Progenitor cell of endocrine pancreas (in vitro differentiated cells): ENCODE measurements around the gene AK1. TPM values are rescaled to one million over a fixed set of nuclear protein-coding genes. Genes with fewer than 3 reads are reported as not detected.
A peak's percentile ranks its signal among the peaks of the same experiment; 100 is the strongest.

Experiments used
- DNase-seq: peaks from one replicate; pipeline ENCODE4 v3.0.0; 2021; ENCODE audit warnings: low spot score; ENCODE audit not compliant: unreplicated experiment
- H3K27ac Mint-ChIP-seq: 2 replicates; pipeline ENCODE4 v1.8.0; 2021; ENCODE audit warnings: mild to moderate bottlenecking, moderate library complexity, mixed read lengths
- H3K27me3 Mint-ChIP-seq: 2 replicates; pipeline ENCODE4 v1.8.0; 2021; ENCODE audit warnings: mixed read lengths
- H3K36me3 Mint-ChIP-seq: 2 replicates; pipeline ENCODE4 v1.8.0; 2022; ENCODE audit warnings: mixed read lengths; ENCODE audit not compliant: insufficient read depth
- H3K4me1 Mint-ChIP-seq: 2 replicates; pipeline ENCODE4 v1.8.0; 2021; ENCODE audit warnings: low read depth, mixed read lengths
- H3K4me3 Mint-ChIP-seq: 2 replicates; pipeline ENCODE4 v1.8.0; 2021; ENCODE audit warnings: low read depth, mild to moderate bottlenecking, moderate library complexity, mixed read lengths
- H3K9me3 Mint-ChIP-seq: 2 replicates; pipeline ENCODE4 v1.8.0; 2021; ENCODE audit warnings: low read depth, mixed read lengths
- total RNA-seq: library from RNA; stranded (reverse); gene quantifications from 2 replicates; pipeline ENCODE4 v1.2.1, GENCODE V29; 2021
- TF ChIP-seq, protein P1 (sequence below): fragments of 200-600 bp; sonication (generic); IDR thresholded peaks from one replicate; pipeline ENCODE4 v1.5.0; 2021; ENCODE audit warnings: antibody characterized with exemption, mild to moderate bottlenecking; ENCODE audit not compliant: unreplicated experiment

The AK1 gene
- total RNA-seq, 1 donor from 2014 or later, result 46.2 TPM

DNA sequence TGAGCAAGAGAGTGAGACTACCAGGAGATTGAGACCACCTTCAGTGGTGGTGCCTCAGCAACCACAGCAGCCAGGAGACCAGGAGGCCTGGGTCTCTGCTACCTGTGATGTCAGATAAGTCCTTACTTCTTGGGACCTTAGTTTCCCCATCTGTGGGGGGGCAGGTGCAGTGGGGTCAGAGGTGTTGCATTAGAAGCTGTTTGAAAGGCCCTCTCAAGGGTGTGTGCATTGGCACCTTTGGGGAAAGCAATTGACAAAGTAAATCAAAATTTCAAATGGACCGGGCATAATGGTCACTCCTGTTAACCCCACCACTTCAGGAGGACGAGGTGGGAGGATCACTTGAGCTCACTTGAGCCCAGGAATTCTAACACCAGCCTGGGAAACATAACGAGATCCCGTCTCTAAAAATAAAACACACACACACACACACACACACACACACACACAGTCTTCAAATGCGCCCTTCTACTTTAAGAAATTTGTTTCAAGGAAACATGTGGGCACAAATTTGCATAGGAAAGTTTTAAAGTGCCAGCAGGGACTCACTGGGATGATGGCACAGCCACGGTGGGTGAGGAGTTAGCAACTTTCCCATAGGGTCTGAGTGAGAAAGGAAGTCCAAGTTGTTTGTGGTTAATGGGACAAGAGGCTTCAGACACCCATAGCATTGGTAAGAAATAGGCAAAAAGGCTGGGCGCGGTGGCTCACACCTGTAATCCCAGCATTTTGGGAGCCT is 1.3 kb upstream of the AK1 start:
- no peak for DNase-seq
- TF ChIP-seq, protein P1, sequence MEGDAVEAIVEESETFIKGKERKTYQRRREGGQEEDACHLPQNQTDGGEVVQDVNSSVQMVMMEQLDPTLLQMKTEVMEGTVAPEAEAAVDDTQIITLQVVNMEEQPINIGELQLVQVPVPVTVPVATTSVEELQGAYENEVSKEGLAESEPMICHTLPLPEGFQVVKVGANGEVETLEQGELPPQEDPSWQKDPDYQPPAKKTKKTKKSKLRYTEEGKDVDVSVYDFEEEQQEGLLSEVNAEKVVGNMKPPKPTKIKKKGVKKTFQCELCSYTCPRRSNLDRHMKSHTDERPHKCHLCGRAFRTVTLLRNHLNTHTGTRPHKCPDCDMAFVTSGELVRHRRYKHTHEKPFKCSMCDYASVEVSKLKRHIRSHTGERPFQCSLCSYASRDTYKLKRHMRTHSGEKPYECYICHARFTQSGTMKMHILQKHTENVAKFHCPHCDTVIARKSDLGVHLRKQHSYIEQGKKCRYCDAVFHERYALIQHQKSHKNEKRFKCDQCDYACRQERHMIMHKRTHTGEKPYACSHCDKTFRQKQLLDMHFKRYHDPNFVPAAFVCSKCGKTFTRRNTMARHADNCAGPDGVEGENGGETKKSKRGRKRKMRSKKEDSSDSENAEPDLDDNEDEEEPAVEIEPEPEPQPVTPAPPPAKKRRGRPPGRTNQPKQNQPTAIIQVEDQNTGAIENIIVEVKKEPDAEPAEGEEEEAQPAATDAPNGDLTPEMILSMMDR, result no peak
- Mint-ChIP-seq H3K9me3 (no peaks in the 10 kb centered on the region), H3K4me3 (no peak overlapping the region), H3K4me1 (peaks cover 2% of the 10 kb centered on the region), H3K36me3 (no peaks in the 10 kb centered on the region), H3K27me3 (no peaks in the 10 kb centered on the region), H3K27ac (no peak overlapping the region)

DNA sequence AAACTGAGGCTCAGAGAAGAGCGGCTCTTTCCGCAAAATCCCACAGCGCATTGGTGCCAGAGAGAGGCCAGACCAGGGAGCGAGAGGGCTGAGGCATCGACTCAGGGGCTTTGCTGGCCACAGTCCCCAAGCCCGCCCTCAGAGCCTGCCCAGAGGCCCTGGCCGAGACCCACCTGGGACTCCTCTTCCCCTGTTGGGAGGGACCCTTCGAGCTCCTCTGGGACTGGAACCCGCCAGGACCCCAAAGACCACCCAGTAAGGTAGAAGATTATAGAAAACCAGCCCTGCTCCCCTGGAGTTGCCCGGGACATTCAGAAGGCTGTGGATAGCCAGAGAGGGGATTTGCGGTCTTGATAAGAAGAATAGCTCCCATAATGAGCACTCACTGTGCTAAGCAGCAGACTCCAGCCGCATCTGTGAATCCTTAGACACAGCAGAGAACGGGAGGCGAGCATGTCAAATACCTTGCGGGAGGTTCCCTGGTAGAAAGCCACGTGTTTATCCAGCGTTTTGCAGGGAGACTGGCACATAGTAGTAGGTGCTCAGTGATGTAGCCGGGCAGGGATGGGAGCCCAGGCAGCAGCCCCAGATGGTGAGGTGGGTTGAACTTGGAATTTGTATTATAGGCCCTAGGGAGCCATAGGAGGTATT is 651 bp upstream of the AK1 start:
- H3K27me3 Mint-ChIP-seq, result no peaks in the 10 kb centered on the region
- TF ChIP-seq, protein P1, result no peak
- H3K9me3 Mint-ChIP-seq, result no peaks in the 10 kb centered on the region
- peaks cover 2% of the 10 kb centered on the region for H3K4me1 Mint-ChIP-seq
- no peak for DNase-seq
- H3K27ac Mint-ChIP-seq, result no peak overlapping the region
- no peaks in the 10 kb centered on the region for H3K36me3 Mint-ChIP-seq
- peak overlapping the region; percentile 81 for H3K4me3 Mint-ChIP-seq

DNA sequence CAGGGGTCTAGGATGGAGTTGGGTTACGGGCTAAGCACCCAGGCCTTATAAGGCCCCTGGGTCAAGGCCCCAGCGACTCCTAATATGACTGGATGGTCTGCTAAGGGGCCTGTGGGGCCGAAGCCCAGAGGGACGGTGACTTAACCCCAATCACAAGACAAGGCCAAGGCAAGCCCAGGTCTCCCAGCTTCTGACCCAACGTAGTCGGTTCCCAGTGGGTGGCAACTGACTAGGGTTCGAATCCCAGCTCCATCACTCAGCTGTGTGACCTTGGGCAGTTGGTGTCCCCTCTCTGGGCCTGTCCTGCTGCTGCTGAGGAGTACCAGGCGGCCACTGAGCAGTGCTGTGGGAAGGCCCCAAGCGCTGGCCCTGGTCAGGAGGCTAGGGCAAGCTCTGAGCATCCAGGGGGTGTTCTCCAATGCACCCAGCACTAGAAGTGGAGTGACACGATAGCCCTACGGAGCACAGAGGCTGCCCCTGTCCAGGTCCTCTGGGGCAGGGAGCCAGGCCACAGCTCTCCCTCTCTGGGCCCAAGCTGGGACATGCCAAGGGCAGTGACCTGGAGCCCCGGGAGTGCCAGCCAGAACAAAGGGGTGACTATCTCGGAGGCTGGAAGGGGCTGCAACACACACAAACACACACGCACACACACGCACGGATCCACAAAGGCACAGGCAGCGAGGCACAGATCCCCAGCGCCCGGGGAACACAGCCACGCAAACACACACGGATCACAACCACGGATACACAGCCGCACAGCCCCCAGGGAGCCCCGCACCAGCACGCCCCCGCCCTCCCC is 512 bp downstream of the AK1 start:
- TF ChIP-seq, protein P1, result no peak
- no peak for DNase-seq
- H3K4me1 Mint-ChIP-seq, result peaks cover 2% of the 10 kb centered on the region

DNA sequence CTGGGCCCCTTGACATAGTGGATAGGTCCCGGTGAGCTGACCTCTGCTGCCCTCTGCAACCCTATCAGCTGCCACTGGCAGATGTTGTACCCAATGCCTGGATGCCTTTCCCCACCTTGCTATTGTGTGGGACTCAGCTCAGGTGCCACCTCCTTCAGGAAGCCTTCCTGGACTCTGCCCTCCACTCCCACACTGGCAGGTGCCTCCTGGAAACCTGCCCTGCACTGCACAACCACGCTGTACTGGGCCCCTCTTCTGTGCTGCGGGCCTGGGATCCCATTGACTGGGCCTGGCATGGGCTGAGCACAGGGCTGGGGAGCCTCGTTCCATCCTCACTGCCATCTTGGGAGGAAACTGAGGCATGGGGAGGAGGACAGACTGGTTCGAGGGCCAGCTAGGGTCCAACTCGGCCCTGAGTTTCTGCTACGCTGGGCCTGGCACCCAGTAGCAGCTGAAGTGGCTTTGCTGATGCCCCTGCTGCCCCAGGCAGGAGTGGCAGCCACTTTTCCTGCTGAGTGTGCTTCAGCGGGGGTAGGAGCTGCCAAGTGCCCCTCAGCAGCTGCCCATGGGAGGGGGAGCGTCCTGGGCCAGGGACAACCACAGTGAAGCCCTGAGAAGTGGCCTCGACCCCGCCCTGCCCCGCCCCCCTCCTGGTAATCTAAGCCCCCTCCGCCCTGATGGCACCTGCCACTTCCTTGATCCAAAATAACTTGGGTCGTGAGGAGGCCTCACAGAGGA is 1.3 kb downstream of the AK1 start:
- H3K27ac Mint-ChIP-seq, result no peak overlapping the region
- H3K36me3 Mint-ChIP-seq, result peaks cover 4% of the 10 kb centered on the region
- TF ChIP-seq, protein P1, result no peak
- no peaks in the 10 kb centered on the region for H3K27me3 Mint-ChIP-seq
- peaks cover 2% of the 10 kb centered on the region for H3K4me1 Mint-ChIP-seq
- H3K4me3 Mint-ChIP-seq, result no peak overlapping the region
- no peak for DNase-seq
- no peaks in the 10 kb centered on the region for H3K9me3 Mint-ChIP-seq

More for the DNA sequence above, 512 bp downstream of the AK1 start:
- peaks cover 2% of the 10 kb centered on the region for H3K36me3 Mint-ChIP-seq
- H3K27ac Mint-ChIP-seq, result peak overlapping the region; percentile 90
- H3K4me3 Mint-ChIP-seq, result peak overlapping the region; percentile 81
- H3K9me3 Mint-ChIP-seq, result no peaks in the 10 kb centered on the region
- no peaks in the 10 kb centered on the region for H3K27me3 Mint-ChIP-seq
